Measurements from ENCODE around the gene THTPA.
A peak's percentile ranks its signal among the peaks of the same experiment; 100 is the strongest.

THTPA gene

DNA sequence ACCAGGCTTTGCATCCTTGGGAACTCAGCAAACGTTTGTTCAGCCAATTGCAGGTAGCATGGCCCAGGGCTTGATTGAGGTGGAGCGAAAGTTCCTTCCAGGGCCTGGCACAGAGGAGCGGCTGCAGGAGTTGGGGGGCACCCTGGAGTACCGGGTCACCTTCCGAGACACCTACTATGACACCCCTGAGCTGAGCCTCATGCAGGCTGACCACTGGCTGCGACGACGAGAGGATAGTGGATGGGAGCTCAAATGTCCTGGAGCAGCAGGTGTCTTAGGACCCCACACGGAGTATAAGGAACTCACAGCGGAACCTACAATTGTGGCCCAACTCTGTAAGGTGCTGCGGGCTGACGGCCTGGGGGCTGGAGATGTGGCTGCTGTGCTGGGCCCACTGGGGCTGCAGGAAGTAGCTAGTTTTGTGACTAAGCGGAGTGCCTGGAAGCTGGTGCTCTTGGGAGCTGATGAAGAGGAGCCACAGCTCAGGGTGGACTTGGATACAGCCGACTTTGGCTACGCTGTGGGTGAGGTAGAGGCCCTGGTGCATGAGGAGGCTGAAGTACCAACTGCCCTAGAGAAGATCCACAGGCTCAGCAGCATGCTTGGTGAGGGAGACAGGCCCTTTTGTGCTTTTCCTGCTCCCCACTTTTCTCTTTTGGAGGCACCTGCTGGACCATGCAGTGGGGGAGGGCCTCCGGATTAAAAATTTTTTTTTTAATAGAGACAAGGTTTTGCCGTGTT is 799 bp downstream of the THTPA start:
- DNase-seq: no peak

DNA sequence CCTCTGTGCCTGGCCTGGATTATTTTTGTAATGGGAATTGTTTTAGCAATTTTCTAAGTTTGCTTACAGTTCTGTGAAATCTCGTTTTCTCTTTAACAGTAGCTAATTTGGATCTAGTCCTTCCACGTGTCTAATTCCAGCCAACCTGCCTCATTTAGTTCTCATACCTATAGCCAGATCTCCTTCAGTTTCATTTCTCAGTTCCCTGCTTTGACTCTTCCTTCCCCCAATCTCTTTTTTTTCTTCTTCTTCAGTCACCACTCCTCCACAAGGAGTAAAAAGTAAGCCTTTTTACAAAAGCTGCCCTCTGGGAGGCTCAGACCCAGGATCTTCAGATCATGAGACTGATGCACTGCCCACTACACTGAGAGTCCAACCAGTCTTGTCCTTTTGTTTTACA is 1.4 kb downstream of the THTPA start:
- DNase-seq: no peak

DNA sequence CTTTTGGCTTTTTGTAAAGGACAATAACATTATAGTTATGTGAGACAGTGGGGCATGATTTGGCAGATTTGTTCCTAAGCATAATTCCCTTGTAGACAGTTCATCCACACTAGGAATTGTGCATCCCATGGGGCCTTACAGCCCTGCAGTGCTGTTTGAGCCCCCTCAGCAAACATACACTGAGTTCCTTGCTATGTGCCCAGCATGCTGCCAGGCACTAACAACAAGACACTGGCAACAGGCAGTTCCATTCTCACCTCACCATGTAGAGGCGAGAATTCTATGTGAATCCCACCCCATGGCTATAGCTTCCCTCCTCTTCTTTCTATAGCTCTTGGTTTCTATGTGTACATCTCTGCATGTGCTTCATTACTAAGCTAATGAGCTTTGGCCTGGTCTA is 1.9 kb downstream of the THTPA start:
- no peak for DNase-seq

DNA sequence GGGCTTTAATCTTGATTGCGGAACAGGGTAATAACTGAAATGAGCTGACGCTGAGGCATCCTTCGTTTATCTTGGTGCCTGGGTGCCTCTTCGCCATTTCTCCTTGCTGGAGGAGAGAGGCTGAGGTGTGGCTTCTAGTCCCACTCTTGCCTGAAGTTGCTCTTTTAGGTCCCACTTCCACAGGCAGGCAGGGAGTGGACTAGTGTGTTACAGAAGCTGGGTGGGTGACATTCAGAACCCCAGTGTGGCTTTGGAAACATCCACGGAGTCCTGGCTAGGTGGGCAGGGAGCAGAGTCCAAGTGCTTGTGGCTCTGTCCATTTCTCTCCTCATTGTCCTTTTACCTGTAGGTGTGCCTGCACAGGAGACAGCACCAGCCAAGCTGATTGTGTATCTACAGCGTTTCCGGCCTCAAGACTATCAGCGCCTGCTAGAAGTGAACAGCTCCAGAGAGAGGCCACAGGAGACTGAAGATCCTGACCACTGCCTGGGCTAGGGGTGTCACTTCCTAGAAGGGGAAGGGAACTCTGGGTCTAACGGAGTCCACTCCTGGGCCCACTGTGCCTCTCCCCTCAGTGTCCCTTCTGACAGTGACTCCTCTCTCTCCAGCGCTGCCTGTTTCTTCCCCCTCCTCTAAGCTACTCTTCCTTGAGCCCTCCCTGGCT is 2.4 kb downstream of the THTPA start:
- no peak for DNase-seq

DNA sequence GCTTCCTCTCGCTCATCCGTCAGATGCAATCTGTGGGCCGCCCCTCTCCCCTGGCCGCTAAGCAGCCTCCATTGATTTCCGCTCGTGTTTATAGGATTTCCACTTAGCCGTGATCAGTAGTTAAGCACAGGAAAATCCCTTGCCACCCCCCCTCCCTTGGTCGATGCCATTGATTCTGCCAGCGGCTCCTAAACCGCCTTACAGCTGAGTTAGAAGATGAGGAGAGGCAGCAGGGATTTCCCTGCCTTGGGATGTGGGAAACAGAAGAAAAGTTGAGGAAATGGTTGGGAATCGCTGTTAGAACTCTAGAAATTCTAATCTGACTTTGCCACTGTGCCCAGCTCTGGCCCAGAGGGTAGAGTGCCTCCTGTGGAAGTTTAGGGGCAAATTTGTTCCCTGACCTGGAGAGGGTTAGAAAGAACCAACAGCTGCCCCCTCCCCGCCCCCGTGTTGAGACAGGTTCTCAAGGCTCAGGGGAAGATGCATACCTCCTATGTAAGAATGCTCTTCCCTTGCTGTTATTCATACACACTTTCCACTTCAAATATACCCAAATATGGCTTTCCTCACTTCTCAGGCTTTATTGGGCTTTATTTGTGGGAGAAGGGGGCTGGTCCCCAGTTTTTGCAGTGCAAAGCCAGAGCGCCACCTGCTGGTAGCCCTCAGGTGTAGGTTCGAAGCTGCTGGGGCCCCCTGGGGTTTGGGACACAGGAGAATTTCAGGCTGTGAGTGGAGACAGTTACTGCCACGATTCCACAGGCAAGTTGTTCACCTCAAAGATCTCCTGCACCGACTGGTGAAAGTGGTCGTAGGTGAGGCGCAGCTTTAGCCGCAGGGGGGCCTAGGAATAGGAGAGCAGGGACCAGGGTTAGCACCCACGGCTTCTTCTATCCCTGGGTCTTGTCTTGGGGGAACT is 3.2 kb downstream of the THTPA start:
- DNase-seq: peak; percentile 55

DNA sequence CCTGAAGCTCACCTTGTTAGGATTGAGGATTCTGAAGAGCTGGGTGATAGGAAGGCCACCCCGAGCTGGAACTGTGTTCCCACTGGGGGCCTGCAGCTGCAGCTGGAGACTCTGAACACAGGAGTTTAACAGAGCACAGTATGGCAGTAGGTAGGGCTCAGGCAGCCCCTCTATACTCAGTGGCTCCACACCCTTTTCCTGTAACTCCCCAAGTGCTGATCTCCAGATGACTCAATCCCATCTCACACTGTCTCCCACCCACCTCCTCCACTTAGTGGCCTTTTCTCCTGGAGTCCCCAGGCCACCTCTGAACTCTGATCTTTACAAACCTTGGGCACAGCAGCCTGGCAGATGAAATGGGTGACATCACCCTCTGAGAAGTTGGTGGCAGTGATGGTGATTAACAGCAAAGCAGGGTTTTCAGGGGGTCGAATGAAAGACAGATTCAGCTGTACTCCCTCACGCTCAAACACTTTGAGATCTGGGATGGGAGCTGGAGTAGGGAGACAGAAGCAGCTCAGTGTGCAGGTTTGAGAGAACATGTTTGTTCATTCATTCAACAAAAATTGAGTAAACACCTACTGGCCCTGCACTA is 4.0 kb downstream of the THTPA start:
- DNase-seq: no peak

DNA sequence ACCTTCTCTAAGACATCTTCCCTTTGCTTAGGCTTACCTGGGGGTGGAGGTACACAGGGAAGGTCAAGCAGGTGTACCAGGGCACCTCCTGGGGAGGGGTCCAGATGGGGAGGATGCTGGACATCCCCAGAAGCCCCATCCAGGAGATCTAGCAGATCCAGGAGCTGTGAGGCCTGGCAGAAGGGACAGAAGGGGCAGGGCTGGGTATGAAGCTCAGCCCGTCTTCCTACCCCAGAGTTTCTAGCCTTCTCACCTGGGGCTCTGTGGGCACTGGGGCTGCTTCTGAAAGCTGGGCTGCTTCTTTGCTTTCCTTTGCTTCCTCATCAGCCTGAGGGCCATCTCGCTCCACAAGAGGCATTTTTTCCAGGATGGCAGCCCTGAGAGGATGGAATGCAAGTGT is 5.2 kb downstream of the THTPA start:
- DNase-seq: no peak

DNA sequence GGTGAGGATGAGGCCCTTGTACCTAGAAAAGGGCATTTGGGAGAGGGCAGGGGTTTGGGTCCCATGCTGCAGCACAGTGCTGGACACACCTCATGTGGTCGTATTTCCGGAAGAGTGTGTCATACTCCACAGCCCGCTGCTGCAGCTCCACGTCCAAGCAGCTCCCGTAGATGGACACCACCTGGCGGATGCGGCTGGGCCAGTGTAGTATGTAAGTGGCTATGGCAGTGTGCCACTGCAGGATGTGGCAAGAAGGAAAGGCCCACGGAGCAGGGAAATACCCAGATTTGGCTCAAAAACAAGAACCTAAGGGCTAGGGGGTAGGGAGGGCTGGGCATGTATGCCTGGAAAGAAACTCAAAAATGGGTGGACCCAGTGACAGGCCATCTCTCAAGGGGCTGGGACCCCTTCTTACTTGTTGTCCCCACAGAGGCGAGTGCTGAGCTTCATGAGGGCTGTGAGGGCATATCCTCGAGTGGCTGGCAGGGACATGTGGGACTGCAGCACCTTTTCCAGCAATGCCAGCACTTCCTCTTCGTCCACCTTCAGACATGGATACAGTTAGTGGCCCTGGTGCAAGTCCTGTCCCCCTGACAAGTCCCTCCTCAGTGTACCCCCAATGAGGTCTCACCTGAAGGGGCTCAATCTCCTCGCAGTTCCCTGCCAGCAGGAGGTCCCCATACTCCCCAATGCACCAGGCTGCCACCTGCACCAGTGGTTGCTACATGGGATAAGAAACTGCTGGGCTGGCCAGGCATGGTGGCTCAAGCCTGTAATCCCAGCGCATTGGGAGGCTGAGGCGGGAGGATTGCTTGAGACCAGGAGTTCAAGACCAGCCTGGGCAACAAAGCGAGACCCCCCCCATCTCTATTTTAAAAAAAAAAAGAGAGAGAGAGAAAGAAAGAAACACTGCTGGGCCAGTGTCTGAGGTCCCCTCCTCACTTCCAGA is 6.1 kb downstream of the THTPA start:
- DNase-seq: no peak

DNA sequence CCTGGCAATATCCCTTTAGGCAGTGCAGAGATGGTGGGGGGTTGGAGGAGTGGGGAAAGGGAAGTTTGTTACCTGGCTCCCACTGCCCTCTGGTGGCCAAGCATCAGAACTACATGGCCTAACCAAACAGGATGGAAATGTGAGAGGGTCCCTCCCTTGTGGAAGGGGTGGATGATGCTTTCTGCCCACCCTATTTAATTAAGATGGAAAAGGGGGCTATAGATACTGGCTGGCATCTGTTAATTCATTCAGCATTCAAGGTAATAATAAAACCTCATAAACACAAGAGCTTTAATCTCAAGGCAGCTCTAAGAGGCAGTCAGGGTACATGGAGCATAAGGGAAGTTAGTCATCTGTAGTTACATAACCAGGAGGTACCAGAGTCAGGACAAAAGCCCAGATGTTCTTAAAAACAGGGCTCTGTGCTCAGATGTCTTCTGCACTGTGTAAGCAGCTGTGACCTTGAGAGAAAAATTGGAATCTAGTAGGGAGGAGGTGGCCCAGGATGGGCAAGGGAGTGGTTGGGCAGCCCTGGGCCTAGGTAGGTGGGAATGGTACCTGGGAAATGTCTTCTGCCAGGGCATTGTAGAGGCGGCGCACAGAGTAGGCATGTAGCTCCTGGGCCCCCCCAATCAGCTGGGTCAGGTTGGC is 6.9 kb downstream of the THTPA start:
- DNase-seq: peak; percentile 56

DNA sequence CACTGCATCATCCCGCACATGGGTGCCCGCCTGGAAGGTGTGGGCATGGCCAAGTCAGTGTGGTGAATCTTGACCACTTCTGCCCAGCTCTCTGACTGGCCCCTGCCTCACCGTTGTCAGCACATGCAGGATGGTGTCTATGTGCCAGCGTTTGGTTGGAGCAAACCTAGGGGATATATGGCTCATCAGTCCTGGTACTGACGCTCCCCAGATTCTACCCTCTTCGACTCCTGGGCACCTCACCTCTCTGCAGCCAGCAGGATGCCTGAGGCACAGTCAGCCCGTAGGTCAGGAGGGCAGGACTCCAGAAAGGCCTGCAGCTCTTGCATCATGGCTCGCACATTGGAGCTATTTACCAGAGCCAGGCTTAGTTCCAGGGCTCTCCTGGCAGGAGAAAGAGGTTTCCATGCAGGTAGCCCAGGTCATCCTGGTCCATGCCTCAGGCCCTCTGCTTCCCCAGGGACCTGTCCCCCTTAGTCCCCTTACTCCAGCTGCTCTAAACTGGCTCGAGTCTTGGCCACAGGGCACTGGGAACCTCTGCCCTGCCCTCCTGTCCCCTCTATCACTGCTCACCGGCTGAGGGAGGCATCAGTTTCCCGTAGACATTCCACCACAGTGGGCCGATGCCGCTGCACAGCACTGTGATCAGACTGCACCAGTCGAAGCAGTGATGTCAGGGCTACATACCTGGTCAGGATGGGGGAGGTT is 7.6 kb downstream of the THTPA start:
- no peak for DNase-seq

DNA sequence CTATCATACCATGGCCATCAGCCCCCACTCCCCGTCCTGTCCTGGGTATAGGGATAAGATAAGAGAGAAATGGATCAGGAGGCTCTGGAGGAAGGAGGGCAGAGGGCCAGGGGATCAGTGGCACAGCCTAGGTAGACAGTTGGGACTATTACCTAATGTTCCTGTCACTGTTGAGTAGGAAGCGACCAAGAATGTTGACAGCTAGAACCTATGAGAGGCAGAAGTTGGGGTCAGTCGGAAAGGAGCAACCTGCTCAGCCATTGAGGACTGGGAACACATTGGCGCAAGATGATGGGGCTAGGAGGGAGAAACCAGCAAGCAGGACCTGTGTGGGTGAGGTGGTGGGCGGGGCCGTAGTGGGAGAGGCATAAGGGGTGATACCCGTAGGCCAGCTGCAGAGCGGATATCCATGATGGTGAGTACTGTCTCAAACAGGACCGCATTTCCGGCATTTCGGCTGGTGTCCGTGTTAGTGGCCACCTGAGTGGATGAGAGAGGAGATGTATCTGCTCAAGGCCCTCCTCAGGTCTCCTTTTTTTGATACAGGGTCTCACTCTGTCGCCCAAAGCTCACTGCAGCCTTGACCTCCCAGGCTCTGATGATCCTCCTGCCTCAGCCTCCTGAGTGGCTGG is 8.2 kb downstream of the THTPA start:
- no peak for DNase-seq

DNA sequence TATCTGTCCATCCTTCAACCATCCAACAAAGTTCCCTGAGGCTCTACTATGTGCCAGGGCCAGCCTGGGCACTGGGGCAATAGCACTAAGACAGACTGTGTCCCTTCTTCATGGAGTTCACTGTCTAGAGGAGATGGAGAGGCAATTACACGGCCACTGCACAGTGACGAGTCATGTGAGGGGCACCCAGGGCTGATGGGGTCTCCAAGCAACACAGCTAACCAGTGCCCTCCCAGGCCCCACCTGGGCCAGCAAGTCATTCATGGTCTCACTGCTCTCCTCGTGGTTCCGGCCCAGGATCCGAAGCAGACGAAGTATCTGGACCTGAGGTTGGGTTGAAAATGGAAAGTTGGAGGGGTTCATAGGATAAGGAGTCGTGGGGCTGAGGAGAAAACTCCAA is 8.8 kb downstream of the THTPA start:
- no peak for DNase-seq

DNA sequence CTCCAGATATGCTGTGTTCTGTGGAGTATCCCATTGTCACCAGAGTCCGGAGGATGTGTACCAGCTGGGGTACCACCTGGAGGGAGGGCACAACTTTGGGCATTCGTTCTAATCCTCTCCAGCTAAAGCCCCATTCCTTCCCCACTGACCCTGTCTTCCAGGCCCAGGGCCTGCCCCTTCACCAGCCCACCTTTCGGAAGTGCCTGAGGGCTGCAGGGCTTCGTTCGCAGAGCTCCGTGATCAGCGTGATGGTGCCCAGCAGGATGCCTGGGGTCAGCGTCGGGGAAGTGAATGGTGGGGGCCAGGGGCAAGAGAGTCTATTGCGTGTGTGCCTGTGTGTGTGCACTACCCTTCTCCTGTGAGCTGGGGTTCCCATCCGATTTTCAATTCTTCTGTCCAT is 9.6 kb downstream of the THTPA start:
- DNase-seq: no peak

DNA sequence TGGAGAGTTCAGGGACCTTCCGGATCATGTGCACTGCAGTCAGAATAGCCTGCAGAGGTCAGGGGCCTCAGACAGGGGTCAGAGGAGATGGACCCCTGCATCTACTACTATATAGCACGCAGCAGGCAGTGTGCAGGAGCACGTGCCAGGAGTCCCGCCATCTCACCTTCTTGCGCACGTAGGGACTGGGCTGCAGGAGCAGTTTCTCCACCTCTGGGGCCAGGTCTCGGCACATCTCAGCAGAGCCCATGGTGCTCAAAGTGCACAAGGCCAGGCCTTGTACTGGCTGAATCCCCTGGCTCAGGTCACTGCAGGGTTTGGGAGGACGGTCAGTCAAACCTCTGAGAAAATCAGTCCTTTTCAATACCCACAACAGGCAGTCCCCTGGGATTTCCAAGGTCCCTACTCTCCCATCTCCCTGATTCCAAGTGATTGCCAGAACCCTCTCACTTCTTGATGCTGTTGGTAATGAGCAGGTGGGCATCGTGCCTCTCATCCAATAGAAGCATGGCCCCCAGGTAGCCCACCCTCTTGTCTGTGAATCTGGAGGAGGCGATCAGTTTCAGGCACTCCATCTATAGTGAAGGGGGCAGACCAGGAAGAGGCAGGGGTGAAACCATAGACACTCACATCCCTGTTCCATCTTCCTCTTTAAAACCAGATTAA is 10.2 kb downstream of the THTPA start:
- no peak for DNase-seq

DNA sequence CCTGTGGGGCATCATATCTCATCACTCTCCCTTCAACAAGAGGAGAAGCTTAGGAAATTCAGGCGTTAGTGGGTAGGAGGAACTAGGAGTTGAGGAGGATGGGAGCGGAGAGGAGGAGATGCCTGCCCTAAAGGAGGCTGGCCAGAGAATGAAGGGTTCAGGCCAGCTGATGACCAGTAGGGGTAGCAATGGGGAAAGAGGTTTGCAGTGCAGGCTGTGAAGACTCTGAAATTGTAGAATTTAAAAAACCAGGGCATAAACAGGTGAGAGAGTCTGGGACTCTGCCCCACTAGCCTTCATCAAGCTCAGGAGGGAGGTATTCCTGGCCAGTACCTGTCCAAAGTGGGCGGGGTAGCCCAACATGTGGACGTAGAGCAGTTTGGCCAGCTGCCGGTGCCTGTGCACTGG is 10.7 kb downstream of the THTPA start:
- DNase-seq: no peak

DNA sequence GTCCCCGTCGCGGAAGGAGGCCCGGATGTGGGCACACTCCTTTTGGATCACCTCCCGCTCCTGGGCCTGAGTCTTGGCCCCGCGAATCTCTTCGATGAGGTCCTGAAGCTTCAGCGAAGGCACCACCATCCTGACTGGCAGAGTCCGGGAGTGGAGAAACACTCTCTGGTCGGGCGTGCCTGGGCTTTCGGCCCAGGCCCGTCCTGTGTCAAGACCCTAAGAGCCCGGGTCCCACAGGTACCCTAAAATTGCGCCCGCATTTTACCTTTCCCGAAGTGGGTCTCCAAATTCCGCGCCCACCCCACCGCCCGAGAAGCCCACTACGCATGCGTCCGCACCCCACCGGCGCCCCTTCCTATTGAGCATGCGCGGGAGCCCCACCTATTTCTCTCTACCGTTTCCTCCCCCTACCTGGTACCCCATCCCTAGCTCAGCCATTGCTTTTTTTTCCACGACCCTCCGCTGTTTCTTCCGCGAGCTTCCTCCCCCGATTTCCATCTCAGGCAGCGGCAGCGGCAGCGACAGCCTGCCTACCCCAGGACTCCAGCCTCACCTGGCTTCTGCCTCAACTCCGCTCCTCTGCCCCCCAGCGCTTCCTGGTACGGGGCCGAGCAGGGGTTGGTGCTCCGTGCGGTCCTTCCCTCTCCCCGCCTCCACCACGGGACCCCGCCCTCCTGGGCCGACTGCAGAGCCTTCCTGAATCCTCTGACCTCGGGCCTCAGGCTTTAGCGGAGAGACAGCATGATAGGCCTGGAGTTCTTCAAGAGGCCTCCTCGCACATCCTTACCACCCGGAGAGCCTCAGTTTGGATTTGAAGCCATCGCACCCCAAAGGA is 11.3 kb downstream of the THTPA start, which contains the start of gene AP1G2:
AP1G2 (minus strand) TSS at position 606 of the 835 bp plus-strand sequence; CDS start at position 129, 477 bp downstream.
- DNase-seq: peak; percentile 94

DNA sequence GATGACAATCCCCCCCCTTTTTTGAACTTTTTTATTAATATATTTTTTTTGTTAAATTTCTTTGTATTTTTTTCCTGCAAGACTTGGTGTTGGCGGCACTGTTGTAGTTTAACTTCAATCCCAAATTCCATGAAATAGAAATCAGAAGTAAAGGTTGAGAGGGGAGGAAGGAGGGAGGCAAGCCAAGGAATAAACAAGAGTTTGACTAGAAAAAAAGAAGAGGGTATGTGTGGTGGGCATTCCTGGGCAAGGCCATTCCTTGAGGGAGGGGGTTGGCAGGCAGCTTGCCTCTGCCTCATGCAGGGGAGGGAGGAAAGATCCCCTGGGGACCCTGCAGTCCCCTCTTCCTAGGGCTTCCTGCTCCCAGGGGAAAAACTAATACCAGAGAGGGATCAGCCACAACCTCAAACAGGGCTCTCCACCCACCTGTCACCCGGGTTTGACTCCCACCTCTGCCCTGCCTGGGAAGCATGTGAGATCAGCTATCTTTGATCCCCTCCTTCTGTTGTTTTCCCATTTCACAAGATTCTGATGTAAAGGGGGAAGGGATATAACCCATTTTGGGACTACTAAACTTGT is 12.0 kb downstream of the THTPA start:
- no peak for DNase-seq

DNA sequence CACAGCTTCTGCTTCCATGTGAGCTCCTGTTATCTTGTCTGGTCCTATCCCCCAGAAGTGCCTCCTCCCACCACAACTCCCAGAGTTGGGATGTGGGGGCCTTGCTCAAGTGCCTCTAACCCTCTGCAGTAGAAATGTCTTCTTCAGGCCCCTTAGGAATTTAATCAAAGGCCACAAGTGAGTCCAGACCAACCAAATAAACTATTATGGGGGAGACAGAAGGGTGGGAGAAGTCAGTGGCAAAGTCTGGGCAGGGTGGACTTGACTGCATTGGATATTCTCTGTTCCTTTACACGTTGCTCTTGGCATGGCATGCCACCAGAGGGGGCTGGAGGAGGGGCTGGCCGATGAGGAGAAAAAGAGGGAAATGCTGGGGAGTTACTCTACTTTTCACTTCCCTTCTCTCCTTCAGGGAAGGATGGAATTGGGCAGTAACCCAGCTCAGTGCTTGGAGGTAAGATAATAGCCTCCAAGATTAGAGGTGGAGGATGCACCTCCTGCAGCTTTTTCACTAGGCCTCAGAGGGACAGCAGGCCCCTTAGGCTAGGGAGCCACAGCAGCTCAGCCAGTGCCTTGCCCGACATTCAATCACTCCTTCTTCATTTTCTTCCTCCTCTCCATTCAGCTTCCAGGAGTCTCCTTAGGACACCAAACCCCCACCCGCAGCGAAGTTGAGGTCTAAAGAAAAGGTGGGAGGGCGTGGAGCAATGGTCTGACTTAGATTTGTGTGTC is 12.7 kb downstream of the THTPA start:
- no peak for DNase-seq

Data from NCI-H146 (cell line).